ENCODE results near the gene PLEKHO2. TPM values are rescaled to one million over a fixed set of nuclear protein-coding genes. Genes with fewer than 3 reads are reported as not detected.
A peak's percentile ranks its signal among the peaks of the same experiment; 100 is the strongest.

The PLEKHO2 gene
- total RNA-seq, 4 donors from 2014 or later, result 41.5 to 103 (median 51.2) TPM

GRCh38 chr15:64842096-64842939, 603 bp downstream of the PLEKHO2 start:
- peaks cover 0 to 8% (median 6%) of the 10 kb centered on the region in 4 donors for H3K36me3 ChIP-seq
- peak overlapping the region; percentile 97 to 100 (median 99) for H3K4me3 ChIP-seq
- no peaks in the 10 kb centered on the region for H3K27me3 ChIP-seq
- TF ChIP-seq EP300 (IDR thresholded peaks at IDR 0.05), result no peak
- peak; percentile 15 for TF ChIP-seq POLR2A (IDR thresholded peaks at IDR 0.05; ENCODE audit: low read depth)
- H3K4me1 ChIP-seq, result peaks cover 40 to 61% (median 61%) of the 10 kb centered on the region in 4 donors
- peak overlapping the region; percentile 94 to 99 (median 98) for H3K27ac ChIP-seq (replicated peaks in 1 of 4)
- no peak for DNase-seq (ENCODE audit: extremely low spot score)
- intact Hi-C loops (cut with DNase I), result loop anchor here (5.0 to 10.0 kb wide), 2 partner anchors 65 to 242 kb away; no protein-coding TSS in a partner anchor
- WGBS, result 6% methylated on average over 22 of the region's 26 CpGs
- H3K9me3 ChIP-seq, result no peaks in the 10 kb centered on the region

- peaks cover 0 to 11% (median 6%) of the 10 kb centered on the region in 4 donors for H3K36me3 ChIP-seq
- H3K27ac ChIP-seq (replicated peaks in 1 of 4), result peak overlapping the region; percentile 94 to 99 (median 98)
- DNase-seq (ENCODE audit: extremely low spot score), result no peak
- H3K4me3 ChIP-seq, result peak overlapping the region; percentile 97 to 100 (median 99)
- no peaks in the 10 kb centered on the region for H3K27me3 ChIP-seq
- WGBS, result 23% methylated on average over 6 of the region's 7 CpGs
- H3K9me3 ChIP-seq, result no peaks in the 10 kb centered on the region
- no peak for TF ChIP-seq EP300 (IDR thresholded peaks at IDR 0.05)
- TF ChIP-seq POLR2A (IDR thresholded peaks at IDR 0.05; ENCODE audit: low read depth), result peak; percentile 7
- TF ChIP-seq CTCF (IDR thresholded peaks at IDR 0.05), result no peak
- peak; percentile 55 to 63 for TF ChIP-seq POLR2AphosphoS5 (IDR thresholded peaks at IDR 0.05)
- peaks cover 47 to 69% (median 68%) of the 10 kb centered on the region in 4 donors for H3K4me1 ChIP-seq
- intact Hi-C loops (cut with DNase I), result loop anchor here (5.0 to 10.0 kb wide), 2 partner anchors 64 to 242 kb away; no protein-coding TSS in a partner anchor
Observed at GRCh38 chr15:64842986-64843561, 1.4 kb downstream of the PLEKHO2 start.

GRCh38 chr15:64843991-64844390, 2.3 kb downstream of the PLEKHO2 start:
- intact Hi-C loops (cut with DNase I), result loop anchor here (5.0 to 10.0 kb wide), 2 partner anchors 63 to 241 kb away; no protein-coding TSS in a partner anchor
- H3K27ac ChIP-seq (replicated peaks in 1 of 4), result peak overlapping the region; percentile 94 to 99 (median 98)
- H3K9me3 ChIP-seq, result no peaks in the 10 kb centered on the region
- H3K4me1 ChIP-seq, result peaks cover 47 to 78% (median 77%) of the 10 kb centered on the region in 4 donors
- WGBS, result 56% methylated on average over 4 of the region's 4 CpGs
- no peaks in the 10 kb centered on the region for H3K27me3 ChIP-seq
- DNase-seq (ENCODE audit: extremely low spot score), result no peak
- H3K36me3 ChIP-seq, result peaks cover 9 to 20% (median 13%) of the 10 kb centered on the region in 4 donors
- TF ChIP-seq POLR2AphosphoS5 (IDR thresholded peaks at IDR 0.05), result no peak
- H3K4me3 ChIP-seq, result peak overlapping the region; percentile 97 to 100 (median 99)

DNA sequence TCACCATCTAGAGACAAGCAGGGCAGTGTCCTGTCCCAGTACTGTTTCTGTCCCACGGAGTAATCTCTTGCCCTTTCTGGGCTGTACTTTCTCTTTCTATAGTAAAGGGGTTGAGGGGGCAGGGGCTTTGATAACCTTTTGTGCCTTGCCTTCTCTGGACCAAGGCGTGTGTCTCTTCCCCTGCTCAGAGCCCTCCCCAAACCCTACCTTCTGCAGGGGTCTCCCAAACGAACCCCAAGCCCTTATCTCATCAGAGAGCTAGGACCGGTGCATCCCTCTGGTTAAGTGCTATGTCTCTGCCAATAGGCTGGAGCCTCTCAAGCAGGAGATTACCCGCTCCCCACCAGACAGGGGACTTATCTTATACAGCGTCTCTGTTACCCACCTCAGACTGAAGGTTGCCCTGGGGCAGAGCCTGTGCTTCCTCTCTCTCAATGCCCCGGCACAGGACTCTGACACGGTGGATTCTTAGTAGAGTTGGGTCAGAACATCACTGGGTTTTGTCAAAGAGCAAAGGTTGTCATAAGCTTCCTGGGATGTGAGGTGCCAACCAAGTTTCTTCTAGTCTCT, 2.9 kb downstream of the PLEKHO2 start:
- Histone ChIP-seq H3K27ac (replicated peaks in 1 of 4) (peak overlapping the region; percentile 94 to 99 (median 98)), H3K4me3 (peak overlapping the region; percentile 97 to 100 (median 99)), H3K27me3 (no peaks in the 10 kb centered on the region), H3K36me3 (peaks cover 16 to 26% (median 20%) of the 10 kb centered on the region in 4 donors), H3K4me1 (peaks cover 47 to 85% (median 84%) of the 10 kb centered on the region in 4 donors), H3K9me3 (no peaks in the 10 kb centered on the region)
- DNase-seq (ENCODE audit: extremely low spot score), result no peak
- 30% methylated on average over 8 of the region's 8 CpGs for WGBS
- intact Hi-C loops (cut with DNase I), result loop anchor here (5.0 to 10.0 kb wide), 2 partner anchors 63 to 240 kb away; no protein-coding TSS in a partner anchor
- TF ChIP-seq POLR2AphosphoS5 (IDR thresholded peaks at IDR 0.05) (no peak), CTCF (IDR thresholded peaks at IDR 0.05) (no peak), EP300 (IDR thresholded peaks at IDR 0.05) (no peak), POLR2A (IDR thresholded peaks at IDR 0.05; ENCODE audit: low read depth) (no peak)

DNA sequence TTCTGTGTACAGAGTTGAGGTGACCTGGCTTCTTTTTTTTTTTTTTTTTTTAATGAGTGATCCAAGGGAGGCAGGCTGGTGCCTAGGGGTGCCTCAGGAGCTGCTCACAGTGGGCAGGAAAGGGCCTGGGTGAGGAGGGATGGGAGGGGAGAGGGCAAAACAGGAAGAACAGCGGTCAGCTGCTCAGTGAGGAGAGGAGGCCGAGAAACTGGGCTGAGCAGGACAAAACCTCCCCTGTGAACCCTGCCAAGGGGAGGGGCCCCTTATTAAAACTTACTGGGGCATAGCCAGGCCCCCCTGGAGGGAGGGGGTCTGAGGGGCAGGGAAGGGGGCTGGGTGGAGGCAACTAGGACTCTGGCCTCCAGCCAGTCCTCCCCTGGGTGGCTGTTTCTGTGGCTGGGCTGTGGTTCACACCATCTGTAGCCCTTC, 3.5 kb downstream of the PLEKHO2 start:
- H3K36me3 ChIP-seq, result peaks cover 21 to 32% (median 25%) of the 10 kb centered on the region in 4 donors
- H3K4me3 ChIP-seq, result peak overlapping the region; percentile 97 to 100 (median 99)
- H3K27me3 ChIP-seq, result no peaks in the 10 kb centered on the region
- H3K9me3 ChIP-seq, result no peaks in the 10 kb centered on the region
- DNase-seq (ENCODE audit: extremely low spot score), result no peak
- H3K4me1 ChIP-seq, result peaks cover 52 to 88% (median 87%) of the 10 kb centered on the region in 4 donors
- WGBS, result 4% methylated on average over 2 of the region's 2 CpGs
- intact Hi-C loops (cut with DNase I), result loop anchor here (10.0 kb wide), 1 partner anchor 240 kb away; no protein-coding TSS in a partner anchor
- TF ChIP-seq EP300 (IDR thresholded peaks at IDR 0.05), result no peak
- TF ChIP-seq POLR2AphosphoS5 (IDR thresholded peaks at IDR 0.05), result peak; percentile 35 to 50
- peak overlapping the region; percentile 94 to 99 (median 98) for H3K27ac ChIP-seq (replicated peaks in 1 of 4)

Data from esophagus muscularis mucosa (tissue), 4 donors.